HG03575 (cell line): Measurements from ENCODE around the gene SKI.
A peak's percentile ranks its signal among the peaks of the same experiment; 100 is the strongest.

Source experiments
- ATAC-seq: cut with Tn5 transposase; IDR thresholded peaks from one replicate; pipeline ENCODE4 v1.9.1; 2021; ENCODE audit not compliant: unreplicated experiment, insufficient number of reproducible peaks, low FRiP score; ENCODE audit errors: extremely low read depth

The SKI gene

DNA sequence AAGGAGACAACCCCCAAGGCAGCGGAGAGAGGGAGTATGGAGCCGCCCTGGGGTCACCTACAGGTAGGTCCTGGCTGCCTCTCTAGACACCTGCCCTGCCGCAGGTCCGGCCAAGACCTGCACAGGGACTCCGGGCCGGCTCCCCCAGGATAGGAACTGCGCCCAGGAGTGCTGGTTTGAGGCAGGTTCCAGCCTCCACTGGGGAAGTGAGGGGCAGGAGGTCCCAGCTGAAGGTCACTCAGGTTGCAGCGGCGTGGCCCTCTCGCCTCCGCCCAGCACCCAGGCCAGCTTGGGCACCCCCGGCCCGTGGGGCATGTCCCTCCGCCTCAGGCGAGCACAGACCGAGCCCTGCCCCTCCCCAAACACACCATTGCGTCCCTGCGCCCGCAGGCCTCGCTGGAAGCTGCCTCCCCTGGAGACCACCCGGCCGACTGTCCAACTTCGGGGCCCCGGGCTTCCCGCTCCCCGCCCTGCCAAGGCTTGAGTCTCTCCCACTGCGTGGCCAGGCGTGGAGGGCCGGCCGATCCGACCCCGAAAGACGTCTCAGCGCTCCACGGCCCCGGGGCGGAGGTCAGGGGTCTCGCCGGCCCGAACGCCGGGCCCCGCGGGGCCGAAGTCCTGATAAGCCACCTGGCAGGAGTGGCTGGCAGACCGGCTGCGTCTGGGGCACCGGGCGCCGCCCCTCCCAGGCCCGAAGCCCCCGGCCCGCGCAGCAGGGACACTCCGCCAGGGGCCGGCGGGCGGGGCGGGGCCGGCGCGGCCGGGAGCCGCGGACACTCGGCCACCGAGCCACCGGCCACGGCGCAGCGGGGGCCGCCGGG, 1.4 kb upstream of the SKI start:
- ATAC-seq: no peak

- peak; percentile 59 for ATAC-seq
Measured at GRCh38 chr1:2227346-2228156, 568 bp upstream of the SKI start.

GRCh38 chr1:2228694-2229036, 546 bp downstream of the SKI start:
- no peak for ATAC-seq

DNA sequence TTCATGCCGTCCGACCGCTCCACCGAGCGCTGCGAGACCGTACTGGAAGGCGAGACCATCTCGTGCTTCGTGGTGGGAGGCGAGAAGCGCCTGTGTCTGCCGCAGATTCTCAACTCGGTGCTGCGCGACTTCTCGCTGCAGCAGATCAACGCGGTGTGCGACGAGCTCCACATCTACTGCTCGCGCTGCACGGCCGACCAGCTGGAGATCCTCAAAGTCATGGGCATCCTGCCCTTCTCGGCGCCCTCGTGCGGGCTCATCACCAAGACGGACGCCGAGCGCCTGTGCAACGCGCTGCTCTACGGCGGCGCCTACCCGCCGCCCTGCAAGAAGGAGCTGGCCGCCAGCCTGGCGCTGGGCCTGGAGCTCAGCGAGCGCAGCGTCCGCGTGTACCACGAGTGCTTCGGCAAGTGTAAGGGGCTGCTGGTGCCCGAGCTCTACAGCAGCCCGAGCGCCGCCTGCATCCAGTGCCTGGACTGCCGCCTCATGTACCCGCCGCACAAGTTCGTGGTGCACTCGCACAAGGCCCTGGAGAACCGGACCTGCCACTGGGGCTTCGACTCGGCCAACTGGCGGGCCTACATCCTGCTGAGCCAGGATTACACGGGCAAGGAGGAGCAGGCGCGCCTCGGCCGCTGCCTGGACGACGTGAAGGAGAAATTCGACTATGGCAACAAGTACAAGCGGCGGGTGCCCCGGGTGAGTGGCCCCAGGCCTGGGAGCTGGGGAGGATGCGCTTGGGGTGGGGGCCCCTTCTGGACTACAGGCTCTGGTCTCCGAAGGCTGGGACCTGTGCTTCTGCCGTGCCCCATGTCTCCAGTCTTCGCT, 1.1 kb downstream of the SKI start:
- ATAC-seq: no peak

- ATAC-seq: no peak
Measured at GRCh38 chr1:2229911-2230731, 2.0 kb downstream of the SKI start.

- no peak for ATAC-seq
Measured at GRCh38 chr1:2230781-2231531, 2.8 kb downstream of the SKI start.

DNA sequence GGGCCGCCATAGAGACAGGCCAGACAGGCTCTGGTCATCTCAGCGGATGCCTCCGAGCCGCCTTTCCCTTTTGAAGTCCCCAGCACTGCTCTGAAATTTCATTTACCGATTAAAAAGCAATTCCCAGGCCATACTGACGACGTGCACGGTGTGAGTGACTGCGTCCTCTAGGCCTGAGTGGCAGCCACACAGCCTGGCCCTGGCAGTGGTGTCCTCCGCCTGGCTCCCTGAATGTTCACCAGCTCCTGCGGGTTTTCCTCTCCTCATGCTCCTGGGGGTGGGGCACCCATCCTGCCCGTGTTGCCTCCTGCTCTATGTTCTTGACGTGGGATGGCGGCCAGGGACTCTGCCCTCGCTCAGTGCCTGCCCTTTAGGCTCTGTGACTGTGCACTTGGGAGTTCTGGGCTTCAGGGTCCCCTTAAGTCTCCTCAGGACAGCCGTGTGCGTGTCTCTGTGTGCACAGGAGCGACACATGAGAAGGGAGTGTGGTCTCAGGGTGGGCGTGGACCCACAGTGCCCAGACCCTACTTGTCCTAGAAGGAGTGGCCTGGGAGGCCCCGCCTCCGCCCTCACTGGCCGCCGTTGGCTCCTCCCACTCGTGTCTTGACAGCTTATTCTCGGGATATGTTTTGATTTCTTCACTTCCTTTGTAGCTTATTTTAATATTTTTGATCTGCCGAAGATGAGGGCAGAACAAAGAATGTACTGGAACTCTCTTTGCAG, 3.6 kb downstream of the SKI start:
- ATAC-seq: no peak

- ATAC-seq: no peak
Measured at GRCh38 chr1:2232255-2232915, 4.3 kb downstream of the SKI start.

DNA sequence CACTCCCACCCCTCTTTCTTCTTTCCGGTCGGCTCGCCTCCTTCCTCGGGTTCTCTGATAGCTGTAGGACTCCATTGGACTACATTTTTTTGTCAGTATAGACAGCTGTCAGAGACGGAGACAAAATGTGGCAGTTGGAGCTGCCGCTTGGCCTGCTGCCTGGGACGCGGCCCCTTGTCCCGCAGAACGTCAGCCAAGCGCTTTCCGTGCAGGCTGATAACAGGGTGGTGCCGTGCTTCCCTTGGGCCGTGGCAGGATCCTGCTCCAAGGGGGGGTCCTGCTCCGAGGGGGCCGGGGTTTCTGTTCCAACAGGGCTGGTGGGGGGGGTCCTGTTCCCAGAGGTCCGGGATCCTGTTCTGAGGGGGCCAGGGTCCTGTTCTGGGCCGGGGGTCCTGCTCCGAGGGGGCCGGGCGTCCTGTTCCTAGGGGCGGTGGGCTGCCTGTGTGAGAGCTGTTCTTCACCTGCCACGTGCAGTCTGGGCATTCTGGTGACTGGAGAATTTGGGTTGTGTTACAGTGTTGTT, 4.9 kb downstream of the SKI start:
- ATAC-seq: no peak

DNA sequence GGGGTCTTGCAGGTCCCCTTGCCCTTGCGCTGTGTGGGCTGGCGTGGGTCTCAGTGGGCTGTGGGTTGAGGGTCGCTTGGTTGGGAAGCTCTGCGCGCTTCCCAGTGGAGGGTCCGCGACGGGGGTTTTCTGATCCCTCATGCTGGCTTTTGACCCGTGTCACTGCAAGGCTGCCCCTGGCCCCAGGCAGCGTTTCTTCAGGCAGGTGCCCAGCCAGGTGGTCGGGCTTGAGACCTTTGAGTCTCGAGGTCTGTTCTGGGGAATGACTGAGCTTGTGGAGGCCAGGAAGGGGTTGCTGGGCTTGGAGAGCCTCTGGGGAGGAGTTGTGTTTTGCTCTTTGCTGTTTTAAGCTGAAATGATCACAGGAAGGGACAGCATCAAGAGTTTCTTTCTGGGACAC, 5.3 kb downstream of the SKI start:
- ATAC-seq: no peak

DNA sequence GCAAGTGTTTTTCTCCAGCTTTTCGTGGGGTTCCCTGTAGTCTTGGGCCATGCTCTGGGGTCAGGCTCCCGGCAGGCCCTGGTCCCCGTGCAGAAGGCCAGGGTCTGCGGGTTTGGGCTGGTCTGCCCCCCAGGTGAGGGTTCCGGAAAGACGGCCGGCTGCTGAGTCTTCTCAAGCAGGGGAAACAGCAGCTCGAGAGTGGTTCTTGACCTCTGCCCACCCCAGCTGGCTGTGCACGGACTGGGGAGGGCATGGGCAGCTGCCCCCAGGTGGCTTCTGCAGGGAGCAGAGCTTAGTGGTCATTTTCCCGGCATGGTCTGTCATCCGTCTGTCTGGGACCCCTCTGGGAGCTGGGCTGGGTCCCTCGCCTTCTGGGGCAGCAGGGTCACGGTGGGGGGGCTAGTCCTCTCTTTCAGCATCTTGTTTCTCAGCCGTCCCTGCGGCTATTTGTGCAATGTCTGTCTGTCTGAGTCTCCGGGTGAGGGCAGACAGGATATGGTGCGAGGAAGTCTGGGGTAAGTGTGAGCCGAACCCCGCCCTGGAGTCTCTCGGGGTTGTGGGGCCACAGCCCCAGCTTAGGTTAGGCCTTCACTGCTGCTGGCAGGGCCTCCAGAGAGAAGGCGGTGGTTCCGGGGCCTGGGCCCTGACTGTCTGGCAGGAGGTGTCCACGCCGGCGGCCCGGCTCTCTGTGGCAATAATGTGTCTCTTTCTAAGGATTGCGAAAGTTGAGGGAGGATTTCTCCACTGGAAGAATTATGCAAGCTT, 6.1 kb downstream of the SKI start:
- no peak for ATAC-seq

DNA sequence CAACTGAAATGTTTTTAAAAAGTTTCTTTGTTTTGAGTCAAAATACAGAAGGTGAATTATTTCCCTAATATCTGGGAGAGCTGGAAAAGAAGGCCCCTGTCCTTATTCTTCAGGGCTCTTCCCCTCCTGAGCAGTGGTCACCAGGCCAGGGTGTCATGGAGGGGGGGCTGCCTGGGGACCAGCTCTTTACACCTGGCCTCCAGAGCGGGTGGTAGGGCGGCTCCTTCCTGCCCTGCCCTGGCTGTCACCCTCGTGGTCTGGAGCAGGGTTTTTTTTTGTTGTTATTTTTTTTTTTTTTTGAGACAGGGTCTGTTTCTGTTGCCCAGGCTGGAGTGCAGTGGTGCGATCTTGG, 6.6 kb downstream of the SKI start:
- no peak for ATAC-seq

GRCh38 chr1:2235300-2235998, 7.3 kb downstream of the SKI start:
- ATAC-seq: no peak

- ATAC-seq: no peak
Measured at GRCh38 chr1:2236695-2237677, 8.9 kb downstream of the SKI start.

GRCh38 chr1:2237773-2238172, 9.7 kb downstream of the SKI start:
- no peak for ATAC-seq
